Measurements from ENCODE around the gene C1orf116.

- TF ChIP-seq SRF (IDR thresholded peaks at IDR 0.05; ENCODE audit: low read depth in 2 of 2, low read length in 2 of 2) (no peak), SUZ12 (IDR thresholded peaks at IDR 0.05; ENCODE audit: unreplicated experiment) (no peak), E2F4 (IDR thresholded peaks at IDR 0.05; ENCODE audit: low read depth, low read length) (no peak), NR2C2 (IDR thresholded peaks at IDR 0.05; ENCODE audit: borderline replicate concordance, control insufficient read depth, insufficient read length, low read depth) (no peak), CTCF (IDR thresholded peaks at IDR 0.05 in 2 of 3, conservative IDR thresholded peaks at IDR 0.05 in 1 of 3; ENCODE audit: control insufficient read depth in 2 of 3, extremely low read depth in 1 of 3, insufficient read depth in 1 of 3, low read depth in 3 of 3, low read length in 3 of 3) (no peak), BCL11A (IDR thresholded peaks at IDR 0.05; ENCODE audit: low read depth, low read length) (no peak), EP300 (IDR thresholded peaks at IDR 0.05; ENCODE audit: borderline replicate concordance in 1 of 2, control insufficient read depth in 1 of 2, low read depth in 2 of 2, low read length in 2 of 2) (no peak), USF2 (IDR thresholded peaks at IDR 0.05; ENCODE audit: borderline replicate concordance, low read depth, low read length) (no peak), CHD2 (IDR thresholded peaks at IDR 0.05; ENCODE audit: borderline replicate concordance, low read depth, low read length) (no peak), CEBPB (IDR thresholded peaks at IDR 0.05; ENCODE audit: borderline replicate concordance in 1 of 2, low read depth in 2 of 2, low read length in 2 of 2) (no peak)
Observed at GRCh38 chr1:207048041-207048440, 15.5 kb upstream of the C1orf116 start.
